Lower leg skin (tissue), 4 donors: Measurements from ENCODE around the gene PGR. TPM values are rescaled to one million over a fixed set of nuclear protein-coding genes. Genes with fewer than 3 reads are reported as not detected.

Experiments used
- DNase-seq, 2 donors: peaks; one replicate each; pipeline ENCODE4 v3.0.0-alpha.2; 2019; ENCODE audit warnings: low spot score in 2 of 2
- H3K4me3 ChIP-seq: fragments of 200-600 bp; sonication (generic); 2 replicates; pipeline ENCODE4 v1.5.1; 2017; ENCODE audit warnings: mild to moderate bottlenecking, low read depth; ENCODE audit not compliant: poor library complexity, severe bottlenecking
- CTCF ChIP-seq, 3 donors: fragments of 450-650 bp; IDR thresholded peaks; one replicate each; pipeline ENCODE4 v1.5.1; 2016; ENCODE audit warnings: antibody characterized with exemption in 3 of 3, mild to moderate bottlenecking in 3 of 3, moderate library complexity in 2 of 3
- POLR2A ChIP-seq, 2 donors: fragments of 450-650 bp; IDR thresholded peaks; one replicate each; pipeline ENCODE4 v1.6.1; 2016 to 2017; ENCODE audit warnings: antibody characterized with exemption in 2 of 2, mild to moderate bottlenecking in 1 of 2, moderate library complexity in 1 of 2
- WGBS, 2 donors: methylation state at CpG; one replicate each; pipeline ENCODE4 v1.1.5; 2018; 5-methylcytosine and 5-hydroxymethylcytosine counted together
- intact Hi-C: fragments of 100-400 bp; cut with DNase I; formaldehyde crosslinking; loops from one replicate; pipeline ENCODE4 v1.15.0; 2023; ENCODE audit warnings: low total_unique reads
- total RNA-seq, 4 donors: library from RNA; depleted of rRNA; stranded (reverse); fragments of >200 nt; gene quantifications; one replicate each; pipeline ENCODE4 v1.1.0, GENCODE V29; 2016

PGR gene
- total RNA-seq, 4 donors from 2014 or later: 0.49 to 0.97 (median 0.64) TPM

DNA sequence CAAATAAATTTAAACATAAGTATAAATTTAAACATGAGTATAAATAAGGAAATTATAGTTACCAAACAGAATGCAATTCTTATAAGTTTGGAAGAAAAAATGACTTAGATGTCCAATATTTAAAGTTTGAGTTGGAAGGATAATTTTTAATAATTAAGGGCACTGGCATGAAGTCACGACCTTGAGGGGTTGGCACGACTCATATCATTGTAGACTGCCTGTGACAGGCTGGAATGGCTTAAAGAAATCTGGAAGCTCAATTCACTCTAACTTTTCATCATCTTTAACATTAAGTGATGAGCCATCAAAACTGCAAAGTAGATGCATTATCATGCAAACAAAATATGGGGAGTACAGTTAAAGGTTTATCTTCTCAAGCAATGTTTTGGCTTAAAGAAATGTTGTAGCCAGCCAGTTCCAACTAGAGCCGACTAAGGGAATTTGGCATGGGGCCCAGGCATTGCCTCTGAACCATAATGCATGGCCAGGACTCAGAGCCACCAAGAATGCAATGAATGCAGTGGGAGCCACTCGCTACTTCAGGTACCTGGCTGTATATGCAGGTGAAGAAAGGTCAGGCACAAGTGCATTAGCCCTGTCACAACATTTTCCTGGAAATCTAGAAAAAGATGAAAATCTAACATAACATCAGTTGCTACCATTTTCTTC lies 33.4 kb downstream of the PGR start:
- H3K4me3 ChIP-seq: no peak overlapping the region
- DNase-seq: no peak
- TF ChIP-seq POLR2A (IDR thresholded peaks at IDR 0.05) (no peak), CTCF (IDR thresholded peaks at IDR 0.05) (no peak)
- intact Hi-C loops: no loop called here
- WGBS, 2 donors: 50 to 59% methylated on average over 4 of the region's 4 CpGs

DNA sequence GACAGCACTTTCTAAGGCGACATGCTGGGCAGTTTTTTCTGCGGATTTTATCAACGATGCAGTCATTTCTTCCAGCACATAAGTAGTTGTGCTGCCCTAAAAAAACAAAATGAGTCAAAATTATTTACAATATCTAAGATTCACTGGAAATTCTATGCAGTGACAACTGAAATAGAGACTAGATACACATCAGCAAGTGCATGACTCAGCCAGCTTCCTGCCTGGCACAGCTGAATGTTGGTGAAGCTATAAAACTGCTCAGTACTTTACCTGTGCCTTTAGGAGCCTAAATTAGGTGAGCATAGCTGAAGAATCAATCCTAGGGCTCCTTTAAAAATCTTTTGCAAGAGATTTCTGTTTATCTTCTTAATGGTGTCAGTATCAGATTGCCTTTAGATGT lies 37.8 kb downstream of the PGR start:
- no peak overlapping the region for H3K4me3 ChIP-seq
- TF ChIP-seq CTCF (IDR thresholded peaks at IDR 0.05): no peak
- TF ChIP-seq POLR2A (IDR thresholded peaks at IDR 0.05): no peak
- no peak for DNase-seq
- intact Hi-C loops: no loop called here
- 88 to 94% methylated on average over 3 of the region's 3 CpGs for WGBS, 2 donors

- H3K4me3 ChIP-seq: no peak overlapping the region
Observed at GRCh38 chr11:101090679-101091270, 38.8 kb downstream of the PGR start.

DNA sequence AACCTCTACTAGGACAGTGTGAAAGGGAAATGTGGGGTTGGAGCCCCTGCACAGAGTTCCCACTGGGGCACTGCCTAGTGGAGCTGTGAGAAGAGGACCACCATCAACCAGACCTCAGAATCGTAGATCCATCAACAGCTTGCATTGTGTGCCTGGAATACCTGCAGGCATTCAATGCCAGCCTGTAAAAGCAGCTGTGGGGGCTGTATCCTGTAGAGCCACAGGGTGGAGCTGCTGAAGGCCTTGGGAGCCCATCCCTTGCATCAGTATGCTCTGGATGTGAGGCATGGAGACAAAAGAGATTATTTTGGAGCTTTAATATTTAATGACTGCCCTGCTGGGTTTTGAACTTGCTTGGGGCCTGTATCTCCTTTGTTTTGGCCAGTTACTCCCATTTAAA lies 46.3 kb downstream of the PGR start:
- no peak overlapping the region for H3K4me3 ChIP-seq
- intact Hi-C loops: no loop called here
- no peak for DNase-seq
- WGBS, 2 donors: 73 to 89% methylated on average over 1 of the region's 1 CpG
- TF ChIP-seq POLR2A (IDR thresholded peaks at IDR 0.05) (no peak), CTCF (IDR thresholded peaks at IDR 0.05) (no peak)

More at GRCh38 chr11:101090679-101091270, 38.8 kb downstream of the PGR start:
- no peak for DNase-seq
- WGBS, 2 donors: 47 to 58% methylated on average over 5 of the region's 5 CpGs
- no peak for TF ChIP-seq CTCF (IDR thresholded peaks at IDR 0.05)
- TF ChIP-seq POLR2A (IDR thresholded peaks at IDR 0.05): no peak
- intact Hi-C loops: no loop called here

DNA sequence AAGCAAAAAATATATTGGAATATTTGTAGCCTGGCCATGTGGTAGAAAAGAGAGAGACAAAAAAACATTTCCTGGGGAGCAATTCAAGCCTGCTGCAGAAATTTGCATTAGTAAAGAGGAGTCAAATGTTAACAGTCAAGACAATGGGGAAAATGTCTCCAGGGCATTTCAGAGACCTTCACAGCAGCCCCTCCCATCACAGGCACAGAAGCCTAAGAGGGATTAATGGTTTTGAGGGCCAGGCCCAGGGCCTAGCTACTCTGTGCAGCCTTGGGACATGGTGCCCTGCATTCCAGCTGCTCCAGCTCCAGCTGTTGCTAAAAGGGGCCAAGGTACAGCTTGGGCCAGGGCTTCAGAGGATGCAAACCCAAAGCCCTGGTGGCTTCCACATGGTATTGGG lies 46.8 kb downstream of the PGR start:
- intact Hi-C loops: no loop called here
- no peak for DNase-seq
- no peak overlapping the region for H3K4me3 ChIP-seq
- TF ChIP-seq POLR2A (IDR thresholded peaks at IDR 0.05) (no peak), CTCF (IDR thresholded peaks at IDR 0.05) (no peak)

DNA sequence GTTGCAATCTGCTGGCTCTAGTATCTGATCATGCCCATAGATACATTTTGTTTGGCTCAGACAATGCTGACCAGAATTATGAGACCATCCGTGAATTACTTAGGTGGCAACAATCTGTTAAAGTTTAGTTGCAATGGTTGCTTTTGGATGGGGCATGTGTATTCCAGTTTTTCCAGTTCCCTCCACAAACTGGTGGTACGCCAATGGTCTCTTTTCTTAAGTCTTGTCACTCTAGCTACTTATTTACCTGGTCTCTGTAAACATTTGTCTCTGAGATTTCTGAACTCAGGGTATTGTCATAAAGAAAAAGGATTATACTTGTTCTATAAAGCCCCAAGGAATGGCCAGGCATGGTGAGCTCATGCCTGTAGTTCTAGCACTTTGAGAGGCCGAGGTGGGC lies 65.9 kb downstream of the PGR start:
- H3K4me3 ChIP-seq: no peak overlapping the region
- intact Hi-C loops: no loop called here
- no peak for TF ChIP-seq CTCF (IDR thresholded peaks at IDR 0.05)
- no peak for TF ChIP-seq POLR2A (IDR thresholded peaks at IDR 0.05)
- DNase-seq: no peak
- WGBS, 2 donors: 62 to 67% methylated on average over 3 of the region's 3 CpGs
